Stimulated activated naive CD8-positive, alpha-beta T cell treated with anti-CD3 and anti-CD28 coated beads, Interleukin-15, amount 100 ng/mL, for 72 hours (primary cell): ENCODE data around the gene SLMAP.

Experiments used
- ATAC-seq: fragments of 150-1000 bp; cut with Tn5 transposase; 2 replicates; pipeline ENCODE4 v1.10.0; 2021; ENCODE audit warnings: mild to moderate bottlenecking, moderate library complexity
- DNase-seq, 2 donors: peaks; one replicate each; pipeline ENCODE4 v3.0.0; 2021 to 2022
- H3K27ac Mint-ChIP-seq, 2 donors: one replicate each; pipeline ENCODE4 v1.8.0; 2022; ENCODE audit warnings: mild to moderate bottlenecking in 2 of 2, mixed read lengths in 2 of 2, moderate library complexity in 2 of 2
- H3K27me3 Mint-ChIP-seq: one replicate; pipeline ENCODE4 v1.8.0; 2022; ENCODE audit warnings: mixed read lengths
- H3K4me1 Mint-ChIP-seq: one replicate; pipeline ENCODE4 v1.8.0; 2022; ENCODE audit warnings: mild to moderate bottlenecking, mixed read lengths
- H3K4me3 Mint-ChIP-seq, 2 donors: one replicate each; pipeline ENCODE4 v1.8.0; 2022; ENCODE audit warnings: mild to moderate bottlenecking in 2 of 2, mixed read lengths in 2 of 2, moderate library complexity in 1 of 2
- H3K9me3 Mint-ChIP-seq, 2 donors: one replicate each; pipeline ENCODE4 v1.8.0; 2022; ENCODE audit warnings: mixed read lengths in 2 of 2

Gene SLMAP

DNA sequence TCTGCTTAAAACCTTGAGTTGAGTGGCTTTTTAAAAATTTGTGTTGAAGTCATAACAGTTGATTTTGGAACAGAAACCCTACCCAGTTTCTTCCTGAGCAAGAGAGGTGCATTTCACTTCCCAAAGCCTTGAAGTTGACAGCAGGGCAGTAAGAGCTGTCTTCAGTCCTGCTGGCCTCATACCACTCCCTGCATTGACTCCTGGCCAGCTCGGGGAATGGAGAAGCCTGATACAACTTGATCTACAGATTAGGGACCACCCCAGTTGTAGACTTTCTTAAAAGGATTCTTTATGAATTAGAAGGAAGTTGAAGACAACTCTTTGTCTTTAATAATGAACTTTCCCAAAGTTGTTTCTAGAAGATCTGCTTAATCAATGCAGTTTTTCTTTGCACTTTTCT is 161.5 kb downstream of the SLMAP start:
- Mint-ChIP-seq H3K4me3 (no peak overlapping the region), H3K9me3 (no peaks in the 10 kb centered on the region), H3K27me3 (no peaks in the 10 kb centered on the region), H3K4me1 (no peaks in the 10 kb centered on the region), H3K27ac (no peak overlapping the region)
- DNase-seq: no peak
- ATAC-seq: no peak

DNA sequence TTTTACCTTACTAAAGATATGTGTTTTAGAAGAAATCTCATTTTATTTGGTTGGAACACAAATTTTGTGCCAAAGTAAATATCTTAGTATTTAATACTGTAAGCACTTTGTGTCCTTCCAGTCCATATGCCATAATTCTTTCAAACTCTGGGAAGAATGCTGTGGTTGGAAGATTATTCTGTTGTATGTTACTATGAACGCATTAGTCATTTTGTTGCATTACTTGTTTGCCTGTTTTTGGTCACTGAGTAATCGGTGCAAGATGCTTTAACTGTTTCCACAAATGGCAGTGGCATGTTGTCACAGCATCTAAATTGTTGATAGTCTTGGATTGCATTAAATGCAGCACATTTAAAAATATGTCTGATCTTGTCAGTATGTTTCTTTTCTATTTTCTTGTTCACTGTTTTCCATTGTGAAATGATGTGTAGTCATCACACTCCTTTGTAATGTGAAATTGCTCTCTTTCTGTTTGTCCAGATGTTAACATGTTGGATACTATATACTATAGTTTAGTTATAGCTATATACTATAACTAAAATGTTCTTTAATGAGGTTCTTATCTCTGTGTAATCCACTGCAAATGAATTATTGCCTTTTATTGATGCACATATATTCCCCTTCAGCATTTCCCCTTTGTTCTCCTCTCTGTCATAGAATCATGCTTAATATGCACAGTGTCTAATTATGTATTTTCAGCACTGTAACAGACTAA is 162.2 kb downstream of the SLMAP start:
- H3K9me3 Mint-ChIP-seq: no peaks in the 10 kb centered on the region
- no peak for DNase-seq
- no peaks in the 10 kb centered on the region for H3K4me1 Mint-ChIP-seq
- H3K4me3 Mint-ChIP-seq: no peak overlapping the region
- H3K27me3 Mint-ChIP-seq: no peaks in the 10 kb centered on the region
- H3K27ac Mint-ChIP-seq: no peak overlapping the region
- no peak for ATAC-seq

DNA sequence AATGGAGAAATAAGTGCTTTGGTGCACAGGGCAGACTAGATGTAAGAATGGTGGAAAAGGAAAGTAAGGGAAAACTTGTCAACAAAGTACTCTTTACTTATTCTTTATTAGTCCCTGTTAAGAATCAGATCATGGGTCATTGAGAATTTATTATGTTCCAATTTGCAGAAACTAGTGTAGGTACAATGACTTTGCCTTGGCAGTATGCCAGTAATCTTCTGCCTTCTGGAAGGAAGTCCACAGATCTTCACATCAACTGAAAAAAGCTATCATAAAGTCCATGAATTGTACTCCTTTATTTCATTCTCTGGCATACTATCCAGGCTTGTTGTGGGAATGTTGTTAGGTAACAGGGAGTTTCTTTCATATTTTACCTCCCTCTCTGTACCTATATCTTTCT is 163.9 kb downstream of the SLMAP start:
- H3K27me3 Mint-ChIP-seq: no peaks in the 10 kb centered on the region
- no peak overlapping the region for H3K4me3 Mint-ChIP-seq
- ATAC-seq (no peak), DNase-seq (no peak)
- no peaks in the 10 kb centered on the region for H3K9me3 Mint-ChIP-seq
- no peaks in the 10 kb centered on the region for H3K4me1 Mint-ChIP-seq
- H3K27ac Mint-ChIP-seq: no peak overlapping the region

DNA sequence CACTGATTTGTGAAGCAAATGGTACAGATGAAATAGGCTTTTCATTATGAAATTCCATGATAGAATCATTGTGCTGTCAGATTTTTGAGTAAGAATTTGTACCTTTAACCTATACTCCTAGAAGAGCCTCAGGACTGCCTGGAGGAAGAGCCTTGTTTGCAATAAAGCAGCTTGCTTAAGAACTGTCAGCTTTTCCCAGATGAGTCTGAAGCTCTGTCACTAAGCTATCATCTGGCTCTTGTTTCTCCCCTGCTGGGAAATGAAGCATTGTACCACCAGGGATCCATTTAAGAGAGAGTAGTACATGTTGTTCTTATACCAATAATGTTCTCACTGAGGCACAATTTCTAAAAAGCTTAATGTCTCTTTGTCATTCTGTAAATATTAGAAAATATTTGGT is 167.0 kb downstream of the SLMAP start:
- H3K4me1 Mint-ChIP-seq: no peaks in the 10 kb centered on the region
- no peak overlapping the region for H3K4me3 Mint-ChIP-seq
- DNase-seq: no peak
- H3K27me3 Mint-ChIP-seq: no peaks in the 10 kb centered on the region
- ATAC-seq: no peak
- H3K9me3 Mint-ChIP-seq: no peaks in the 10 kb centered on the region
- H3K27ac Mint-ChIP-seq: no peak overlapping the region

DNA sequence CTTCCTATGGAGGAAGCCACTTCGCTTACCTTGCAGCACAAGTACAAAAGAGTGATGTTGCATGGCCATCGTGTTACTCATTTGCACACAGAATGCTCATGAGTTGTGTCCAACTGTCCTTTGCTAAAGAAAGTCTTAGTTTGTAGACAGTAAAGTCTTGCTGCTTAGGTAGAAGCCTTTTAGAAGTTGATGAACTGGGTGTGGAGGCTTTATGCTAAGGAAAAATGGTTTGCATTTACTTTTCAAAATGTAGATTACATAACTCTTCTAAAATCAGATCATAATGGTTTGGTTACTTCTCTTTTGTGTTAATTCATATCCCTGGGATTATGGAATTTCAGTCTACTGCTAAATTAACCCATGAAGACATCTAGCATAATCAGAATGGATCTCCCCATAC is 167.6 kb downstream of the SLMAP start:
- Mint-ChIP-seq H3K4me1 (no peaks in the 10 kb centered on the region), H3K4me3 (no peak overlapping the region), H3K27ac (no peak overlapping the region), H3K9me3 (no peaks in the 10 kb centered on the region), H3K27me3 (no peaks in the 10 kb centered on the region)
- ATAC-seq: no peak
- DNase-seq: no peak

DNA sequence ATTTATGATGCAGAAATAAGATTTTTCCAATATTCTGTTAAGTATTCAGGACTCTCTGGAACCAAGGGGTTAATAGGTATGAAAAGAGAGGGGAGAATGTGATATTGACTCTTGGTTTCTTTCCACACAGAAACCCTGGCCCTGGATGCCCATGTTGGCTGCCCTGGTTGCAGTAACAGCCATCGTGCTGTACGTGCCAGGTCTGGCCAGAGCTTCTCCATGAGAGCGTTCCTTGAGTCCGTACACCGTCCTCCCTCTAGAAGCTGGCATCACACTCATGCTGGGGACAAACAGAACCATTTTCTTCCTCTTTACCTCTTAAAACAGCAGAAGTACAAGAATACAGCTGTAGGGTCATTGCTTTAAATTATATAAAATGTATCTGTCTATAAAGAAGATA is 171.1 kb downstream of the SLMAP start:
- no peaks in the 10 kb centered on the region for H3K9me3 Mint-ChIP-seq
- H3K27me3 Mint-ChIP-seq: no peaks in the 10 kb centered on the region
- H3K4me1 Mint-ChIP-seq: no peaks in the 10 kb centered on the region
- H3K27ac Mint-ChIP-seq: no peak overlapping the region
- DNase-seq: no peak
- H3K4me3 Mint-ChIP-seq: no peak overlapping the region
- ATAC-seq: no peak

DNA sequence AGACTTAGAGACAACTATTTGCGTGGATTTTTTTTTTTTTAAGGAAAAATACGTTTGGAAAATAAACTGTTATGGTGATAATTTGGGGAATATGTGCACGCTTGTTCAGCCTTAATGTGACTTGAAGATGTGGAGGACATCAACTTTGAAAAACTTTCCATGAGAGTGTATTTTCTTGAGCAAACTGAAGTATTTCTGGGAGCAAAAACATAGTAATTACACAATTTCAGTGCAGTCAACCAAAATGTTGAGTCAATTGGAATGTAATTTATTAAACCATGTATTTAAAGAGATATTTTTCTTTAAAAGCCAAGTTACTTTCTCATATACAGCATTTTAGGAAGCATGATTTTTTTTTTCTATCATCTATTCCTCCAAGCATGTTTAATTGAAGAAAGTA is 171.8 kb downstream of the SLMAP start:
- DNase-seq: no peak
- Mint-ChIP-seq H3K9me3 (no peaks in the 10 kb centered on the region), H3K27me3 (no peaks in the 10 kb centered on the region), H3K4me3 (no peak overlapping the region), H3K4me1 (no peaks in the 10 kb centered on the region), H3K27ac (no peak overlapping the region)
- no peak for ATAC-seq

DNA sequence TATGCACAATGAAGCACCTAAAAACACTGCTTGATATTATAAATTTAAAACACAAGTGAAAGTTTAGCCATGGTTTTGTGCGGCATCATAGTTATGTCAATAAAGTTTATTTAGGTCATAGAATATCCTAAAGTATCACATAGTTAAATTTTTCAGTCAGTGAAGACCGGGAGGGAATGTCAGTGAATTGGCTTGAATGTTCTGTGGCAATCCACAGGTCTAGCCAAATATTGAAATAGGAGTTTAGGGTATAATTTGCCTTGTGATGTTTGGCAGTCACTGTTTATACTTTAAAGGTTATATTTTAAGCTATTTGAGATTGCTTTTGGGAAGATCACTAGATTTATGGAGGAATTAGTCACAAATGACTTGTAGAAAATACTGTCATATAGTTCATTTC is 172.4 kb downstream of the SLMAP start:
- no peaks in the 10 kb centered on the region for H3K4me1 Mint-ChIP-seq
- no peaks in the 10 kb centered on the region for H3K27me3 Mint-ChIP-seq
- DNase-seq (no peak), ATAC-seq (no peak)
- no peak overlapping the region for H3K4me3 Mint-ChIP-seq
- no peak overlapping the region for H3K27ac Mint-ChIP-seq
- H3K9me3 Mint-ChIP-seq: no peaks in the 10 kb centered on the region

DNA sequence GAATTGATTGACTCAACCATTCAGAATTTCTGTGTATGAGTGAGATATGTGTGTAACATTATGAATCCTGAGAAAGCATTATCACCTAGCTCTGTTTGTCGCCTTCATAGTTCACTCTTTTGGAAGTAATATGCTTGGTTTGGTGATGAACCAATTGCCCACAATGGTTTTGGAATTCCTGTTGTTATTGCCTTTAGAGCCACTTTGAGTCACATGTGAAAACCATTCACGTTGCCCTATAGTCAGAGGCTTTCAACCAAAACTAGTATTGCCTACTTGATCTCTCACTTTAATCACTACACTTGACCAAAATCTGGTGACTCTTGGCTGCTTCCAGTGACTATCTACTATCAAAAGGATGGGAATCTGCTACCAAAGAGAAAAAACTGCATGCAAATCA is 173.9 kb downstream of the SLMAP start:
- no peak overlapping the region for H3K4me3 Mint-ChIP-seq
- ATAC-seq: no peak
- no peak overlapping the region for H3K27ac Mint-ChIP-seq
- H3K9me3 Mint-ChIP-seq: no peaks in the 10 kb centered on the region
- no peaks in the 10 kb centered on the region for H3K27me3 Mint-ChIP-seq
- DNase-seq: no peak
- H3K4me1 Mint-ChIP-seq: no peaks in the 10 kb centered on the region

DNA sequence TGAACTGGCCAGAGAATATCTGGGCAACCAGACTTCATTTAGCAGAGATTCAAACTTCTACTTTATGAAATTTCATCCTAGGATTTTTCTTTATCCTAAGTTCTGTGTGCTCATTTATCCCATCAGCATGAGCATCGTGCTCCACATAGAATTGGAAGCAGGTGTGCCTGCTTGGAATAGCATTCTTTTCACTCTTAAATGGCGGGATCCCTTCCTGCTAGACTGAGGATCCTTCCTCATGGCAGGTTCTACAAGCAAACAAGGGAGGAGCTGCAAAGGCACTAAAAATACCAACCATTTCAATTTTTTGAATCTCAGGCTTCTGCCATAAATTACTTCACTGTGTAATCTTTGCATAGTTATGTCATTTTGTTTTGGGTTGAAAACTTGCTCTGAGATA is 177.5 kb downstream of the SLMAP start:
- Mint-ChIP-seq H3K4me1 (no peaks in the 10 kb centered on the region), H3K27ac (no peak overlapping the region), H3K4me3 (no peak overlapping the region), H3K27me3 (no peaks in the 10 kb centered on the region), H3K9me3 (no peaks in the 10 kb centered on the region)
- ATAC-seq (no peak), DNase-seq (no peak)

DNA sequence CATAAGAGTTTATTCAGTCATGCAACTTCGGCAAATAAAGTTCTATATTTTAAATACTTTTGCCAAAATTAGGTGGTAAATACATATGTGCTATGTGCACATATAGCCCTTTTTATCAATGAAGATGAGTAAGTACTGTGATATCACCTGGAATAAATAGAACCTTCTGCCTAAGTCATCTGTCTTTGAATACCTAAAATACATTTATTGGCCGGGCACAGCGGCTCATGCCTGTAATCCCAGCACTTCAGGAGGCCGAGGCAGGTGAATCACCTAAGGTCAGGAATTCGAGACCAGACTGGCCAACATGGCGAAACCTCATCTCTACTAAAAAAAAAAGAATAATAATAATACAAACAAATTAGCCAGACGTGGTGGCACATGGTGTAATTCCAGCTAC is 178.3 kb downstream of the SLMAP start:
- ATAC-seq: no peak

DNA sequence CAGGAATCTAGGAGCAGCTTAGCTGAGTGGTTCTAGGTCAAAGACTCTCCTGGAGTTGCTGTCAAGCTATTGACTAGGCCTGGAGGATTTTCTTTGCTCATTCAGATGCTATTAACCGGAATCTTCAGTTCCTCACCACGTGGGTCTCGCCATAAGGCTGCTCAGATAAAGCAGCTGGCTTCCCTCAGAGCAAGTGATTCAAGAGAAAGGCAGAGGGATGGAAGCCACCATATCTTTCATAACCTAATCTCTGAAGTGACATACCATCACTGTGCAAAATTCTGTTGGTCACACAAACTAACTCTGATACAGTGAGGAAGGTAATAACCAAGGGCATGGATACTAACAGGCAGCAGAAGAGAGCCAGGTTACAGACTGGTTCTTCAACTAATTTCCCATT is 179.4 kb downstream of the SLMAP start:
- ATAC-seq (no peak), DNase-seq (no peak)
- H3K27ac Mint-ChIP-seq: no peak overlapping the region
- no peaks in the 10 kb centered on the region for H3K4me1 Mint-ChIP-seq
- H3K27me3 Mint-ChIP-seq: no peaks in the 10 kb centered on the region
- no peak overlapping the region for H3K4me3 Mint-ChIP-seq
- no peaks in the 10 kb centered on the region for H3K9me3 Mint-ChIP-seq

More for the DNA sequence above, 178.3 kb downstream of the SLMAP start:
- Mint-ChIP-seq H3K27me3 (no peaks in the 10 kb centered on the region), H3K27ac (peak overlapping the region in 1 of 2 donors; percentile 48), H3K4me3 (no peak overlapping the region), H3K9me3 (no peaks in the 10 kb centered on the region), H3K4me1 (no peaks in the 10 kb centered on the region)
- DNase-seq: no peak

DNA sequence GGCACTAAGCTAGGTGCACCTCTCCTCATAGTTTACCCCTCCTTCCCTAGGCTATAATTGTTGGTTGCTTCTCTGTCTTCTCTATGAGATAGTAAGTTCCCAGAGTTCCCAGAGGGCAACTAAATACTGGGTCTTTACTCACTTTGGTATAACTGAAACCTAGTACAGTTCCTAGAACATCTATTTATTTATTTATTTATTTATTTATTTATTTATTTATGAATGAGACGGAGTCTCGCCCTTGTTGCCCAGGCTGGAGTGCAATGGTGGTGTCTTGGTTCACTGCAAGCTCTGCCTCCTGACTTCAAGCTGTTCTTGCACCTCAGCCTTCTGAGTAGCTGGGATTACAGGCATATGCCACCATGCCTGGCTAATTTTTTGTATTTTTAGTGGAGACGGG is 181.0 kb downstream of the SLMAP start:
- no peak overlapping the region for H3K4me3 Mint-ChIP-seq
- H3K4me1 Mint-ChIP-seq: no peaks in the 10 kb centered on the region
- peaks cover 0 to 10% of the 10 kb centered on the region in 2 donors for H3K9me3 Mint-ChIP-seq
- no peak for DNase-seq
- ATAC-seq: no peak
- H3K27ac Mint-ChIP-seq: no peak overlapping the region
- no peaks in the 10 kb centered on the region for H3K27me3 Mint-ChIP-seq

DNA sequence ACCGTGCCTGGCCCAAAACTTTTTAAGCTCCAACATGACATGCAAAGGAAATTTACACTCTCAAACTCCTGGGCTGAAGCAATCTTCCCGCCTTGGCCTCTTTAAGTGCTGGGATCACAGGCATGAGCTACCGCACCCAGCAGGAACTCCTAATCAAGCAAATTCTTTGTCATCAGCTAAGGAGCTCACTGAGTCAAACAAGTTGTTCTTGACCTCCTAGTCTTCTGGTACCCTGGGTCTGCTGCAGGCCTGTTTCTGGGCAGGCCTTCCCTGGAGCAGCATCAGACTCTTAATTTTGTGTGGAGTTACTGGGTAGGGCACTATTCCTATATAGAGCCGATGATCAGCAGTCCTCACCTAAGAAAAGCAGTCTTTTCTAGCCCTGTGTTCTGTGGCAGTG is 183.7 kb downstream of the SLMAP start:
- Mint-ChIP-seq H3K27me3 (no peaks in the 10 kb centered on the region), H3K27ac (peak overlapping the region in 1 of 2 donors; percentile 38), H3K4me3 (no peak overlapping the region), H3K9me3 (peaks cover 0 to 11% of the 10 kb centered on the region in 2 donors), H3K4me1 (no peaks in the 10 kb centered on the region)
- DNase-seq (no peak), ATAC-seq (no peak)

DNA sequence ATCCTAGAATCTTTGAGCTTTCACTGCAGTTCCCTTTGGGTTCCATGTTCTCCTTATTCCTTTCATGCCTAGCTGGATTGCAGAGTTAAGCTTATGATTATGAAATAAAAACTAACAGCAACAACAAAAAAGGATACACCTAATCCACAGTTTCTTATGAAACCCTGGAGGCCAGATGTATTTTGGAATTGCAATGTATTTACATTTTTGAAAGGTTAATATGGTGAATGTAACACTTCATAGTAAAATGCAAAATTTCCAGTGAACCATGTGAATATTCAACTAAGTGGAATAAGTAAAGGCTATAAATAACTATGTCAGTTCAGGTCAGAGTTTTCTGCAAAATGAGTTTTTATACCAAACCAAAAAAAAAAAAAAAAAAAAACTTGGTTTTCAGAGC is 186.3 kb downstream of the SLMAP start:
- ATAC-seq (no peak), DNase-seq (no peak)
- H3K4me3 Mint-ChIP-seq: no peak overlapping the region

DNA sequence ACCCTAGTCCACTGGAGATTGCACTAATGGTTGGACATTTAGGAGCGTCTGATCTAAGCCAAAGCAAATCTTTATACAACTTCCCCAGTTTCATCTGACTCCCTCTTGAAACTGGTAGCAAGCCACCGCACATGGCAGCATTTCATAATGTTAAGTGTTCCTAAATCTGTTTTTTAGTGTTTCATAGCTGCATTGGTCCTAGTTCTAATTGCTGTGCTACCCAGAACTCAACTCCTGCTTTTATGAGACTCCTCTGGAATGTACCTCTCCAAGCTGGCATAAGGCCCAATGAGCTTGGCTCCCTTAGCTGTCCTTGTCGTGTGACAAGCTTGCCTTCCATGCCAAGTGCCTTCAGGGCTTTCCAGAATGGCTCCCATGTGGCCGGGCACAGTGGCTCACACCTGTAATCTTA is 186.8 kb downstream of the SLMAP start:
- Mint-ChIP-seq H3K4me3 (no peak overlapping the region), H3K27ac (no peak overlapping the region), H3K9me3 (peaks cover 0 to 11% of the 10 kb centered on the region in 2 donors), H3K4me1 (no peaks in the 10 kb centered on the region), H3K27me3 (no peaks in the 10 kb centered on the region)
- ATAC-seq: no peak
- no peak for DNase-seq

More for the DNA sequence above, 186.3 kb downstream of the SLMAP start:
- no peaks in the 10 kb centered on the region for H3K4me1 Mint-ChIP-seq
- H3K9me3 Mint-ChIP-seq: peaks cover 0 to 11% of the 10 kb centered on the region in 2 donors
- H3K27ac Mint-ChIP-seq: no peak overlapping the region
- no peaks in the 10 kb centered on the region for H3K27me3 Mint-ChIP-seq
